NCI-H82 treated with DMSO at 0.1 percent for 48 hours (cell line): ENCODE data around the gene LAMA4.
A peak's percentile ranks its signal among the peaks of the same experiment; 100 is the strongest.

Experiments
- DNase-seq: peaks from one replicate; lab custom pipeline; 2025; ENCODE audit not compliant: unreplicated experiment; lab: John Stamatoyannopoulos, UW

Gene LAMA4

DNA sequence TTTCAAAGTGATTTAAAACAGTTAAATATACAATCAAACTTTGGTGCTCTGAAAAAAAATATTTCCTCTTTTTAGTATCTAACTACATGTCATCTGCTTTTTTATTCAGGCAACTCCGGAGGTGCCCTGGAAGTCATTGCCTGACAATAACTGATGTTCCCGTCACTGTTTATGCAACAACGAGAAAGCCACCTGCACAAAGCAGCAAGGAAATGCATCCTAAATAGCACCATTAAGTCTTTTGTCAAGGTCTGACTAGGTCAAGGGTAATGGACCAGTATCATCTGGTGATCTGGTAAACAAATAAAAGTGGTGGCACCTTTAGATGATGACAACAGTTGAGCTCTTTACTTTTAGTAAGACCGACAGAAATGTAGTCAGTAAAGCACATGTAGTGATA lies 153.8 kb downstream of the LAMA4 start:
- DNase-seq: no peak

GRCh38 chr6:112096901-112097300 lies 157.5 kb downstream of the LAMA4 start:
- no peak for DNase-seq

GRCh38 chr6:112087916-112088315 lies 166.5 kb downstream of the LAMA4 start:
- DNase-seq: no peak

- peak; percentile 95 for DNase-seq
Measured at GRCh38 chr6:112087136-112087911, 167.0 kb downstream of the LAMA4 start, which contains the start of the genes FAM229B and TUBE1. Gene FAM229B (plus strand): TSS chr6:112087591. CDS start chr6:112099284, 11,693 bp downstream. Gene TUBE1 (minus strand): TSS chr6:112087482. CDS start chr6:112087434, 48 bp downstream.

- peak; percentile 80 for DNase-seq
Measured at GRCh38 chr6:112086744-112087135, 167.6 kb downstream of the LAMA4 start.

DNA sequence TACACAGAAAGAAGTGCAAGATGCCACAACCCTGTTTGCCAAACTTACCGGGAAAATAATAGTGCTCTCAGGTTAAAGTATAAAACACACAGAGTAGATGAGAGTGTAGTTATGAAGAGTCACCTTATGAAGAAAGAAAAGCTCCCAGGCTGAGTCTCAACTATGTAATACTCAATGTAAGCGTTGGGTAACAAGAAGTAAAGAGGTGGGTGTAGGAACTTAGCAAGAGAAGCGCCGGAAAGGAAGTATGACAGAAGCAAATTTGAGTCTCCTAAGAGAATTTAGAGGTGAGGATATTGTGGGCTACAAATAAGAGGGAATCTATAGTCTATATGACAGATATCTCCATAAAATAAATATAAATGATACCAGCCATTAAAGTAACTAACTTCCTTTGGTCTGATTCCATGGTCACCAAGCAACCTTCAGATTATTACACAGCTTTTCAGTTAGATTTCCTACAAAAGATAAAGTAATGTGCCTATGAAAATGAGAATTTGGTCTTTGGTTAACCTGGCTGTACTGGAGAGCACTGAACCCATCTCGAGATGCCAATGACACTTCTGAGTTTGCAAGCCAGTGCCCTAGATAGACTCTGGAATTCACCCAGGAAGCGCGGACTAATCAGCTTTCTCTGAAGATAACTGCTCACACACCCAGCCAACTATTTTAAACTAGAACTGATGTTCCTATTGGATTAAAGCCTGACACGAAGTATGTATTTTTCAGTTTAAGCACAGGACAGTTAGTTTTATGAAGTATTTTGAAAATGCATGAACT lies 168.9 kb downstream of the LAMA4 start:
- DNase-seq: no peak

GRCh38 chr6:112081569-112081968 lies 172.8 kb downstream of the LAMA4 start:
- no peak for DNase-seq

DNA sequence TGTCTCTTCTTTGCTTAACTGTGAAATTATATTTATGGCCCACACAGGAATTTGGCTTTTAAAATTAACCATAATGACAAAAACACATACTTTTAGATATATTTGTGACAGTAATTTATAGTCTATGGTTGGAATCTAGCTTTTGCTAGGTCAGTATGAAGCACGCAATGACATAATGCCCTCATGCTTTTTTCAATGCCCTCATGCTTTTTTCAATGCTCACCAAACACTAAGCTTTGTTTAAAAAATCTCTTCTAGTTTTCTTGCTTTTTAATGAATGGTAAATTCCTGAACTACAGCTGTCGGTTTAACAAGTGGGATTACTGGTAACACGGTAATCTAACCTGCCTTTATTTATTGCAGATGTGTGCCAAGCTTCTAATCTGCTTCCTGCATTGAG lies 187.8 kb downstream of the LAMA4 start:
- DNase-seq: no peak

- DNase-seq: no peak
Measured at GRCh38 chr6:112065426-112065986, 188.9 kb downstream of the LAMA4 start.

GRCh38 chr6:112062966-112063365 lies 191.4 kb downstream of the LAMA4 start:
- DNase-seq: no peak

DNA sequence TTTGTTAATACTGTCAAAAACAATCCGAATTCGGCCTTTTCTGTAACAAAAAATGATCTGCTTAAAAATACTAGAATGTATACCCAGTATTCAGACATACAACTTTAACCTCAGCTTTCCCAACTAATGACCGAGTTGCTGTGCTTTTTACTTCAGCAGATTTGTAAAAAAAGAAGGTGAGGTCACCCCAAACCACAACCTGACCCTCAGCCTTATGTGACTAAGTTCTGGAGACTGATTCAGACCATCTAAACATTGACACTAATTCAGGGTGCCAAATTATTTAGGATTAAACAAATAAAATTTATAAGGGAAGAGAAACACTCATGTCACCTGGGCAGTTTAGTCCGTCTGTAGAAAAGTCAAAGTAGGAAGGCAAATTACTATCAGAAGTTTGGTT lies 192.8 kb downstream of the LAMA4 start:
- no peak for DNase-seq
